ENCODE measurements around the gene UBTF.
A peak's percentile ranks its signal among the peaks of the same experiment; 100 is the strongest.

Gene UBTF

GRCh38 chr17:44213403-44214229 lies 5.9 kb downstream of the UBTF start:
- no peak for DNase-seq

GRCh38 chr17:44212507-44213402 lies 6.7 kb downstream of the UBTF start:
- no peak for DNase-seq

- no peak for DNase-seq
Observed at GRCh38 chr17:44211281-44212265, 7.9 kb downstream of the UBTF start.

- DNase-seq, result peak; percentile 93
Observed at GRCh38 chr17:44210342-44211192, 8.9 kb downstream of the UBTF start.

GRCh38 chr17:44209786-44210341 lies 9.6 kb downstream of the UBTF start:
- no peak for DNase-seq

- DNase-seq, result no peak
Observed at GRCh38 chr17:44207743-44208142, 11.7 kb downstream of the UBTF start.

- DNase-seq, result no peak
Observed at GRCh38 chr17:44207319-44207718, 12.2 kb downstream of the UBTF start.

GRCh38 chr17:44206825-44207155 lies 12.7 kb downstream of the UBTF start:
- no peak for DNase-seq

GRCh38 chr17:44205962-44206824 lies 13.3 kb downstream of the UBTF start:
- no peak for DNase-seq

- DNase-seq, result no peak
Observed at GRCh38 chr17:44204441-44204882, 15.0 kb downstream of the UBTF start.

- peak; percentile 68 for DNase-seq
Observed at GRCh38 chr17:44203731-44204440, 15.6 kb downstream of the UBTF start.

GRCh38 chr17:44202756-44203155 lies 16.7 kb downstream of the UBTF start:
- no peak for DNase-seq

GRCh38 chr17:44200478-44201155 lies 18.9 kb downstream of the UBTF start:
- no peak for DNase-seq

- DNase-seq, result peak; percentile 99
Observed at GRCh38 chr17:44199553-44200477, 19.7 kb downstream of the UBTF start, which contains the start of gene ATXN7L3. TSS of gene ATXN7L3 (minus strand) at chr17:44199884. CDS start at chr17:44198070, 1,814 bp downstream.

GRCh38 chr17:44198721-44199552 lies 20.5 kb downstream of the UBTF start:
- peak; percentile 68 for DNase-seq

- DNase-seq, result peak; percentile 75
Observed at GRCh38 chr17:44197980-44198720, 21.3 kb downstream of the UBTF start.

All from RPMI8226 (cell line).